Bronchial epithelial cell (primary cell): ENCODE data around the gene RGS6. TPM values are rescaled to one million over a fixed set of nuclear protein-coding genes. Genes with fewer than 3 reads are reported as not detected.

Source experiments
- DNase-seq: peaks from one replicate; pipeline ENCODE4 v3.0.0-alpha.2; 2010; ENCODE audit warnings: low read depth
- FAIRE-seq: peaks from 2 replicates; lab custom pipeline; 2011; peaks lifted over from hg19 to GRCh38; lab: Jason Lieb, UNC
- H3K27me3 ChIP-seq: 2 replicates; pipeline ENCODE4 v1.5.1; 2011; ENCODE audit warnings: low read length; ENCODE audit not compliant: control insufficient read depth, insufficient read depth
- H3K36me3 ChIP-seq: 2 replicates; pipeline ENCODE4 v1.5.1; 2011; ENCODE audit warnings: low read length; ENCODE audit not compliant: control insufficient read depth, insufficient read depth
- H3K4me3 ChIP-seq: 2 replicates; pipeline ENCODE4 v1.5.1; 2011; ENCODE audit warnings: mild to moderate bottlenecking, low read depth, low read length, control low read depth
- CTCF ChIP-seq: IDR thresholded peaks from 2 replicates; pipeline ENCODE4 v1.5.1; 2011; ENCODE audit warnings: mild to moderate bottlenecking, moderate library complexity, low read length, control low read depth, inconsistent platforms; ENCODE audit not compliant: insufficient read depth, severe bottlenecking
- total RNA-seq: library from RNA; depleted of rRNA; stranded (reverse); fragments of >200 nt; gene quantifications from 2 replicates; pipeline ENCODE4 v1.2.1, GENCODE V29; 2014

Gene RGS6
- total RNA-seq, 1 donor from 2014 or later, result not detected

GRCh38 chr14:72061718-72062117 lies 129.5 kb downstream of the RGS6 start:
- no peak for FAIRE-seq
- no peaks in the 10 kb centered on the region for H3K27me3 ChIP-seq
- no peak overlapping the region for H3K4me3 ChIP-seq
- no peak for TF ChIP-seq CTCF
- H3K36me3 ChIP-seq, result no peaks in the 10 kb centered on the region
- DNase-seq, result peak; percentile 6

GRCh38 chr14:72063761-72064282 lies 131.6 kb downstream of the RGS6 start:
- H3K27me3 ChIP-seq, result no peaks in the 10 kb centered on the region
- no peak for FAIRE-seq
- TF ChIP-seq CTCF, result no peak
- H3K36me3 ChIP-seq, result no peaks in the 10 kb centered on the region
- DNase-seq, result no peak
- no peak overlapping the region for H3K4me3 ChIP-seq

GRCh38 chr14:72064501-72064900 lies 132.3 kb downstream of the RGS6 start:
- no peak overlapping the region for H3K4me3 ChIP-seq
- FAIRE-seq, result no peak
- no peaks in the 10 kb centered on the region for H3K36me3 ChIP-seq
- DNase-seq, result no peak
- H3K27me3 ChIP-seq, result no peaks in the 10 kb centered on the region
- no peak for TF ChIP-seq CTCF

GRCh38 chr14:72070458-72070857 lies 138.2 kb downstream of the RGS6 start:
- Histone ChIP-seq H3K27me3 (no peaks in the 10 kb centered on the region), H3K36me3 (no peaks in the 10 kb centered on the region), H3K4me3 (no peak overlapping the region)
- no peak for TF ChIP-seq CTCF
- FAIRE-seq (no peak), DNase-seq (no peak)

GRCh38 chr14:72075649-72076334 lies 143.6 kb downstream of the RGS6 start:
- DNase-seq (no peak), FAIRE-seq (no peak)
- Histone ChIP-seq H3K27me3 (no peaks in the 10 kb centered on the region), H3K4me3 (no peak overlapping the region), H3K36me3 (no peaks in the 10 kb centered on the region)
- no peak for TF ChIP-seq CTCF
